Measurements from ENCODE around the gene PPARD.
A peak's percentile ranks its signal among the peaks of the same experiment; 100 is the strongest.
"Not testable (repeated sequence)": the region's sequence is repeated elsewhere in the genome, so short reads cannot be mapped to it uniquely, and the experiment has no call there.

Gene PPARD

GRCh38 chr6:35406711-35407485 lies 64.5 kb downstream of the PPARD start:
- ATAC-seq (no peak), DNase-seq (no peak)

- no peak for DNase-seq
- no peak for ATAC-seq
These were observed 66.9 kb downstream of the PPARD start for GRCh38 chr6:35409245-35409644.

- no peak for DNase-seq
- no peak for ATAC-seq
These were observed 67.8 kb downstream of the PPARD start for GRCh38 chr6:35410131-35410530.

- ATAC-seq: peak; percentile 42
- no peak for DNase-seq
These were observed 68.7 kb downstream of the PPARD start for GRCh38 chr6:35411066-35411465.

GRCh38 chr6:35412102-35412501 lies 69.7 kb downstream of the PPARD start:
- no peak for ATAC-seq

GRCh38 chr6:35413911-35414310 lies 71.6 kb downstream of the PPARD start:
- no peak for ATAC-seq

More at GRCh38 chr6:35412102-35412501, 69.7 kb downstream of the PPARD start:
- no peak for DNase-seq

GRCh38 chr6:35415065-35415891 lies 72.9 kb downstream of the PPARD start:
- DNase-seq (no peak), ATAC-seq (no peak)

More at GRCh38 chr6:35413911-35414310, 71.6 kb downstream of the PPARD start:
- no peak for DNase-seq

GRCh38 chr6:35417979-35418661 lies 75.8 kb downstream of the PPARD start:
- DNase-seq (no peak), ATAC-seq (no peak)

GRCh38 chr6:35419417-35419816 lies 77.1 kb downstream of the PPARD start:
- ATAC-seq (no peak), DNase-seq (no peak)

- ATAC-seq: no peak
- DNase-seq: no peak
These were observed 77.6 kb downstream of the PPARD start for GRCh38 chr6:35419961-35420360.

GRCh38 chr6:35425284-35425683 lies 82.9 kb downstream of the PPARD start:
- DNase-seq (no peak), ATAC-seq (no peak)

- DNase-seq (no peak), ATAC-seq (no peak)
These were observed 83.7 kb downstream of the PPARD start for GRCh38 chr6:35426074-35426473.

- no peak for ATAC-seq
- DNase-seq: no peak
These were observed 85.1 kb downstream of the PPARD start for GRCh38 chr6:35427435-35427834.

- ATAC-seq (no peak), DNase-seq (no peak)
These were observed 85.5 kb downstream of the PPARD start for GRCh38 chr6:35427851-35428321.

GRCh38 chr6:35428421-35429149 lies 86.2 kb downstream of the PPARD start:
- DNase-seq (no peak), ATAC-seq (no peak)

GRCh38 chr6:35429463-35429862 lies 87.1 kb downstream of the PPARD start:
- no peak for DNase-seq
- ATAC-seq: no peak

GRCh38 chr6:35432291-35432690 lies 89.9 kb downstream of the PPARD start:
- ATAC-seq (no peak), DNase-seq (no peak)

- not testable (repeated sequence) for ATAC-seq, DNase-seq
These were observed 90.3 kb downstream of the PPARD start for GRCh38 chr6:35432702-35433101.

GRCh38 chr6:35435074-35435837 lies 92.9 kb downstream of the PPARD start:
- DNase-seq: no peak

GRCh38 chr6:35436071-35436857 lies 93.9 kb downstream of the PPARD start:
- no peak for ATAC-seq

More at GRCh38 chr6:35435074-35435837, 92.9 kb downstream of the PPARD start:
- ATAC-seq: no peak

More at GRCh38 chr6:35436071-35436857, 93.9 kb downstream of the PPARD start:
- no peak for DNase-seq
